ENCODE measurements around the gene PRMT7.

PRMT7 gene

DNA sequence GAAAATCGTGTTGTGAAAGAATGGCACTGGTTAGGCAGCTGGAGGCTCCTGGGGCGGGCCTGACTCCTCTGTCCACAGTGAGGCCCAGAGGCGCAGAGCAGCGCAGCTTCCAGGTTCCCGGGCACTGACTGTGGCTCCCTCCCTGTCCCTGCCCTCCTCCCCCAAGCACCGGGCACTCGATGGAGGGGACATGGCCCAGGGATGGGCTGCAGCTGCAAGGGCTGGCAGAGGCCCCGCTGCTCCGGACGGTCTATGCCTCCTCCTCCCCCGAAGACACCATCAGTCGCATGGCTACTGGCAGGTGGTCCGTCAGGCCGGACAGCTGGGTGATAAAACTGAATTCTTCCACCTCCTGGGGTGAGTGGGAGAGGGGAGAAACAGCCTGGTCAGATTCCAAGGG lies 50.1 kb downstream of the PRMT7 start:
- peaks cover 97% of the 10 kb centered on the region for H3K36me3 ChIP-seq (ENCODE audit: insufficient read depth, low read length)
- H2AFZ ChIP-seq (ENCODE audit: low read depth, low read length), result no peak overlapping the region
- peaks cover 92% of the 10 kb centered on the region for H3K4me1 ChIP-seq (ENCODE audit: insufficient read depth, low read length)
- no peak overlapping the region for H3K9ac ChIP-seq (ENCODE audit: low read depth, low read length)
- peak overlapping the region; percentile 99 for H3K27ac ChIP-seq (ENCODE audit: low read length)
- peaks cover 69% of the 10 kb centered on the region for H3K79me2 ChIP-seq (ENCODE audit: insufficient read depth, low read length)
- H3K4me3 ChIP-seq (ENCODE audit: low read depth in 1 of 2, low read length in 2 of 2), result no peak overlapping the region
- DNase-seq, result peak; percentile 32
- no peaks in the 10 kb centered on the region for H3K27me3 ChIP-seq (ENCODE audit: insufficient read depth, low read length, poor library complexity)
- H4K20me1 ChIP-seq (ENCODE audit: insufficient read depth, low read length), result peaks cover 78% of the 10 kb centered on the region
- TF ChIP-seq EZH2 (IDR thresholded peaks at IDR 0.05; ENCODE audit: borderline replicate concordance, low read depth, low read length, severe bottlenecking), result no peak
- TF ChIP-seq, protein P1, sequence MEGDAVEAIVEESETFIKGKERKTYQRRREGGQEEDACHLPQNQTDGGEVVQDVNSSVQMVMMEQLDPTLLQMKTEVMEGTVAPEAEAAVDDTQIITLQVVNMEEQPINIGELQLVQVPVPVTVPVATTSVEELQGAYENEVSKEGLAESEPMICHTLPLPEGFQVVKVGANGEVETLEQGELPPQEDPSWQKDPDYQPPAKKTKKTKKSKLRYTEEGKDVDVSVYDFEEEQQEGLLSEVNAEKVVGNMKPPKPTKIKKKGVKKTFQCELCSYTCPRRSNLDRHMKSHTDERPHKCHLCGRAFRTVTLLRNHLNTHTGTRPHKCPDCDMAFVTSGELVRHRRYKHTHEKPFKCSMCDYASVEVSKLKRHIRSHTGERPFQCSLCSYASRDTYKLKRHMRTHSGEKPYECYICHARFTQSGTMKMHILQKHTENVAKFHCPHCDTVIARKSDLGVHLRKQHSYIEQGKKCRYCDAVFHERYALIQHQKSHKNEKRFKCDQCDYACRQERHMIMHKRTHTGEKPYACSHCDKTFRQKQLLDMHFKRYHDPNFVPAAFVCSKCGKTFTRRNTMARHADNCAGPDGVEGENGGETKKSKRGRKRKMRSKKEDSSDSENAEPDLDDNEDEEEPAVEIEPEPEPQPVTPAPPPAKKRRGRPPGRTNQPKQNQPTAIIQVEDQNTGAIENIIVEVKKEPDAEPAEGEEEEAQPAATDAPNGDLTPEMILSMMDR (IDR thresholded peaks at IDR 0.05; ENCODE audit: borderline replicate concordance, extremely low read depth, low read length, poor library complexity, severe bottlenecking), result no peak
- H3K9me3 ChIP-seq (ENCODE audit: insufficient read depth, low read length, severe bottlenecking), result no peaks in the 10 kb centered on the region
- H3K4me2 ChIP-seq (ENCODE audit: insufficient read depth, low read length), result no peak overlapping the region
- no peak for ATAC-seq (ENCODE audit: insufficient read depth, low read depth)

DNA sequence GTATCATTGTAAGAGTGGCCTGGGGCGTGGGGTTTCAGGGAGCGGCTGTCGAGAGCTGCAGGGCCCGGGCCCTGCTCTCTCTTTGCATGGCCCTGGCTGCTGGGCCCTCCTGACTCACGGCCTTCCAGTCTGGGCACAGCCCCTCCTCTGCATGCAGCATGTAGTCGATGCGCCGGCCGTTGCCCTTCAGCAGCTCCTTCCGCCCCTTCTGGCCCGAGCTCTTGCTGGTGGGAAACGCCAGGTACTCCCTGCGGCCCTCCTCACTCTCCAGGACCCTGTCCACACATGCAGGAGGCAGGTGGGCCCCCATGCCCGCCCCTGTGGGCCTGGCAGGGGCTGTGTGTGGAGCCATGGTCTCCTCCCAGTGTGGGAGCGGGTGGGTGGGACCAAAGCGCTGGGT lies 50.7 kb downstream of the PRMT7 start:
- Histone ChIP-seq H3K4me3 (ENCODE audit: low read depth in 1 of 2, low read length in 2 of 2) (no peak overlapping the region), H3K79me2 (ENCODE audit: insufficient read depth, low read length) (peaks cover 71% of the 10 kb centered on the region), H3K36me3 (ENCODE audit: insufficient read depth, low read length) (peaks cover 98% of the 10 kb centered on the region), H4K20me1 (ENCODE audit: insufficient read depth, low read length) (peaks cover 84% of the 10 kb centered on the region), H3K4me2 (ENCODE audit: insufficient read depth, low read length) (no peak overlapping the region), H3K27ac (ENCODE audit: low read length) (peak overlapping the region; percentile 99; the same call in 1 of the 2 replicates), H3K9me3 (ENCODE audit: insufficient read depth, low read length, severe bottlenecking) (no peaks in the 10 kb centered on the region), H3K27me3 (ENCODE audit: insufficient read depth, low read length, poor library complexity) (no peaks in the 10 kb centered on the region), H3K4me1 (ENCODE audit: insufficient read depth, low read length) (peaks cover 94% of the 10 kb centered on the region), H2AFZ (ENCODE audit: low read depth, low read length) (no peak overlapping the region), H3K9ac (ENCODE audit: low read depth, low read length) (no peak overlapping the region)
- ATAC-seq (ENCODE audit: insufficient read depth, low read depth), result no peak
- TF ChIP-seq, protein P1 (IDR thresholded peaks at IDR 0.05; ENCODE audit: borderline replicate concordance, extremely low read depth, low read length, poor library complexity, severe bottlenecking), result no peak
- no peak for TF ChIP-seq EZH2 (IDR thresholded peaks at IDR 0.05; ENCODE audit: borderline replicate concordance, low read depth, low read length, severe bottlenecking)
- peak; percentile 29 for DNase-seq

DNA sequence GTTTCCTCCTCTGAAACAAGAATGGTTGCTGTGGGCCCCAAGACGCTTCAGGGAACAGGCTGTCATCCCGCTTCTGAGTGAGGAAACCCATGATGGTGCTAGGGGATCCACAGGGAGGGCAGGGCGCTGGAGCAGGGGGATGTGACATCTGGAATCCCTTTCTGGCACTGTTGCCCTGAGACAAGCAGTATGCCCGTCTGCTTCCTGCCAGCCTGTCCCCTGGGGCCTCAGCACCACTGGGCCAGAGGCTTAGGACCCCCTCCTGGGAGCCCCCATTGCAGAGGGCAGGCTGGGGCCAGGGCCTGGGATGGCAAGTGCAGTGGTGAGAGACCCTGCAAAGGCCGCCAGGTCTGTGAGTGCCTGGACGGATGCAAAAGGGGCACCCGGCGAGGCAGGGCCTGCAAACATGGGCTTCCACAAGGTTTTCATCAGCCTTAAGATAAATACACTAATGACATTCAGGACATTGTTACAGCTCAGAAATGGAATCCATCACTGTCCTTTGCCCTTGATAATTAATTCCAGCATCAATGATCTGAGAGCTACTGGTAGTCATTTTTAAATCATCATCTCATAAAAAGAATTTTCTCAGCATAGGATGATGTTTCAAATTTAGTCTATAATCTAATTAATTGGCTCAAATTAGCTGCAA lies 51.6 kb downstream of the PRMT7 start:
- no peak overlapping the region for H3K4me2 ChIP-seq (ENCODE audit: insufficient read depth, low read length)
- H3K4me3 ChIP-seq (ENCODE audit: low read depth in 1 of 2, low read length in 2 of 2), result no peak overlapping the region
- H3K79me2 ChIP-seq (ENCODE audit: insufficient read depth, low read length), result peaks cover 71% of the 10 kb centered on the region
- H3K9me3 ChIP-seq (ENCODE audit: insufficient read depth, low read length, severe bottlenecking), result no peaks in the 10 kb centered on the region
- H3K9ac ChIP-seq (ENCODE audit: low read depth, low read length), result no peak overlapping the region; the same call in 1 of the 2 replicates
- H3K27ac ChIP-seq (ENCODE audit: low read length), result peak overlapping the region; percentile 67
- peaks cover 99% of the 10 kb centered on the region for H3K36me3 ChIP-seq (ENCODE audit: insufficient read depth, low read length)
- H2AFZ ChIP-seq (ENCODE audit: low read depth, low read length), result no peak overlapping the region
- no peak for TF ChIP-seq EZH2 (IDR thresholded peaks at IDR 0.05; ENCODE audit: borderline replicate concordance, low read depth, low read length, severe bottlenecking)
- TF ChIP-seq, protein P1 (IDR thresholded peaks at IDR 0.05; ENCODE audit: borderline replicate concordance, extremely low read depth, low read length, poor library complexity, severe bottlenecking), result no peak
- ATAC-seq (ENCODE audit: insufficient read depth, low read depth) (no peak), DNase-seq (no peak)
- H3K27me3 ChIP-seq (ENCODE audit: insufficient read depth, low read length, poor library complexity), result no peaks in the 10 kb centered on the region
- H3K4me1 ChIP-seq (ENCODE audit: insufficient read depth, low read length), result peaks cover 94% of the 10 kb centered on the region
- H4K20me1 ChIP-seq (ENCODE audit: insufficient read depth, low read length), result peaks cover 85% of the 10 kb centered on the region

Data from DND-41 (cell line).